SH-SY5Y (cell line): ENCODE data around the gene CCDC86.

ENCODE experiments used
- GATA2 ChIP-seq: IDR thresholded peaks from 2 replicates; pipeline ENCODE4 v1.6.1; 2011; ENCODE audit warnings: mild to moderate bottlenecking, low read depth, low read length
- GATA3 ChIP-seq: IDR thresholded peaks from 2 replicates; pipeline ENCODE4 v1.6.1; 2011; ENCODE audit warnings: low read depth, mild to moderate bottlenecking, low read length, moderate library complexity

- no peak for TF ChIP-seq GATA2
- no peak for TF ChIP-seq GATA3
Measured at GRCh38 chr11:60873533-60873932, 31.6 kb downstream of the CCDC86 start.
